ENCODE measurements around the gene GPRIN1. TPM values are rescaled to one million over a fixed set of nuclear protein-coding genes. Genes with fewer than 3 reads are reported as not detected.
"Not testable (repeated sequence)": the region's sequence is repeated elsewhere in the genome, so short reads cannot be mapped to it uniquely, and the experiment has no call there.

GPRIN1 gene
- total and polyA plus RNA-seq, 3 donors from 2014 or later: 2.5 to 8.4 (median 5.7) TPM

GRCh38 chr5:176559683-176560082 lies 50.3 kb downstream of the GPRIN1 start:
- H3K36me3 ChIP-seq (ENCODE audit: low read depth, missing control alignments): no peaks in the 10 kb centered on the region
- no peak for DNase-seq
- TF ChIP-seq CTCF (IDR thresholded peaks at IDR 0.05): no peak
- H3K9me3 ChIP-seq: no peaks in the 10 kb centered on the region
- WGBS, 2 donors: 51 to 71% methylated on average over 5 of the region's 5 CpGs
- H3K27me3 ChIP-seq: no peaks in the 10 kb centered on the region
- intact Hi-C loops (cut with DNase I; ENCODE audit: low total_unique reads): no loop called here
- H3K4me3 ChIP-seq: no peak overlapping the region
- no peak overlapping the region for H3K27ac ChIP-seq
- no peaks in the 10 kb centered on the region for H3K4me1 ChIP-seq

- TF ChIP-seq POLR2A (IDR thresholded peaks at IDR 0.05) (no peak), CTCF (IDR thresholded peaks at IDR 0.05) (no peak)
- 96% methylated on average over 13 of the region's 13 CpGs for WGBS, 2 donors
- H3K27ac ChIP-seq: no peak overlapping the region
- intact Hi-C loops (cut with DNase I; ENCODE audit: low total_unique reads): no loop called here
- no peaks in the 10 kb centered on the region for H3K9me3 ChIP-seq
- H3K4me1 ChIP-seq: no peaks in the 10 kb centered on the region
- H3K27me3 ChIP-seq: no peaks in the 10 kb centered on the region
- DNase-seq: no peak
- no peak overlapping the region for H3K4me3 ChIP-seq
- no peaks in the 10 kb centered on the region for H3K36me3 ChIP-seq (ENCODE audit: low read depth, missing control alignments)
Measured at GRCh38 chr5:176557846-176558245, 52.1 kb downstream of the GPRIN1 start.

- no peak overlapping the region for H3K27ac ChIP-seq
- TF ChIP-seq POLR2A (IDR thresholded peaks at IDR 0.05) (no peak), CTCF (IDR thresholded peaks at IDR 0.05) (no peak)
- intact Hi-C loops (cut with DNase I; ENCODE audit: low total_unique reads): loop anchor here (5.0 kb wide), 1 partner anchor 511 kb away; no protein-coding TSS in a partner anchor
- DNase-seq: no peak
- 72 to 80% methylated on average over 17 of the region's 18 CpGs for WGBS, 2 donors
- H3K4me3 ChIP-seq: no peak overlapping the region
- H3K36me3 ChIP-seq (ENCODE audit: low read depth, missing control alignments): no peaks in the 10 kb centered on the region
- H3K27me3 ChIP-seq: no peaks in the 10 kb centered on the region
- no peaks in the 10 kb centered on the region for H3K4me1 ChIP-seq
- H3K9me3 ChIP-seq: no peaks in the 10 kb centered on the region
Measured at GRCh38 chr5:176553260-176554085, 56.5 kb downstream of the GPRIN1 start.

- Histone ChIP-seq H3K36me3 (ENCODE audit: low read depth, missing control alignments) (no peaks in the 10 kb centered on the region), H3K4me3 (no peak overlapping the region), H3K9me3 (no peaks in the 10 kb centered on the region), H3K4me1 (no peaks in the 10 kb centered on the region), H3K27me3 (no peaks in the 10 kb centered on the region), H3K27ac (no peak overlapping the region)
- TF ChIP-seq POLR2A (IDR thresholded peaks at IDR 0.05): no peak
- no peak for TF ChIP-seq CTCF (IDR thresholded peaks at IDR 0.05)
- DNase-seq: no peak
- WGBS, 2 donors: 71 to 88% methylated on average over 6 to 11 of the region's 11 CpGs
- intact Hi-C loops (cut with DNase I; ENCODE audit: low total_unique reads): loop anchor here (5.0 kb wide), 1 partner anchor 510 kb away; no protein-coding TSS in a partner anchor
Measured at GRCh38 chr5:176552332-176552869, 57.6 kb downstream of the GPRIN1 start.

GRCh38 chr5:176550937-176551336 lies 59.0 kb downstream of the GPRIN1 start:
- 84 to 87% methylated on average over 11 of the region's 11 CpGs for WGBS, 2 donors
- not testable (repeated sequence) for H3K4me1 ChIP-seq; H3K27me3 ChIP-seq; DNase-seq; H3K36me3 ChIP-seq (ENCODE audit: low read depth, missing control alignments); H3K9me3 ChIP-seq; H3K27ac ChIP-seq; H3K4me3 ChIP-seq
- intact Hi-C loops (cut with DNase I; ENCODE audit: low total_unique reads): loop anchor here (5.0 kb wide), 1 partner anchor 509 kb away; no protein-coding TSS in a partner anchor

All from testis (tissue), 3 donors.